Caki2 (cell line): ENCODE results near the gene ZNF366. TPM values are rescaled to one million over a fixed set of nuclear protein-coding genes. Genes with fewer than 3 reads are reported as not detected.

Experiments used
- DNase-seq: peaks from one replicate; pipeline ENCODE4 v3.0.0-alpha.2; 2015; ENCODE audit warnings: low read depth
- in situ Hi-C: cut with HindIII; loops from 2 replicates; pipeline ENCODE4 v1.10.0; 2016; ENCODE audit warnings: low sequenced_read_pairs, low pct_unique_long_range_greater_than_20kb, mixed read lengths
- total RNA-seq: library from RNA; depleted of rRNA; stranded (reverse); fragments of >200 nt; shearing (Covaris generic); gene quantifications from 2 replicates; pipeline ENCODE4 v1.2.3, GENCODE V29; 2014; ENCODE audit warnings: low replicate concordance; rRNA removed

ZNF366 gene
- total RNA-seq, 1 experiment from 2014 or later, result not detected

DNA sequence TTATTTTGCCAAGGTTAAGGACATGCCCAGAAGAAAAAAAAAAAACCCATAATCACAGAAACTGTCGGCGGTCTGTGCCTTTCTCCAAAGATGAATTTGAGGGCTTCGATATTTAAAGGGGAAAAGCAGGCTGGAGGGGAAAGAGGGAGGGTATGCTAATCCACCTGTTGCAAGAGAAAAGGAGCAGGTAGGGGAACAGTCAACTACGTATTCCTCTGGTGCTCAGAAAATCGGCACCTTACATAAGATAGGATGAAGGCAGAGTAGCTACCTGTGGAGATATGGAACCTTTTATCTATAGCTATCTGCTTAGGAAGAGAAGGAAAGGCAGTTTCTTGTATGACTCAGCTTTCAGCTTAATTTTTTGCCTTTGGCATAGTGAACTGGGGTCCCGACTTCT is 109.4 kb downstream of the ZNF366 start:
- in situ Hi-C loops, result no loop called here
- DNase-seq, result no peak

DNA sequence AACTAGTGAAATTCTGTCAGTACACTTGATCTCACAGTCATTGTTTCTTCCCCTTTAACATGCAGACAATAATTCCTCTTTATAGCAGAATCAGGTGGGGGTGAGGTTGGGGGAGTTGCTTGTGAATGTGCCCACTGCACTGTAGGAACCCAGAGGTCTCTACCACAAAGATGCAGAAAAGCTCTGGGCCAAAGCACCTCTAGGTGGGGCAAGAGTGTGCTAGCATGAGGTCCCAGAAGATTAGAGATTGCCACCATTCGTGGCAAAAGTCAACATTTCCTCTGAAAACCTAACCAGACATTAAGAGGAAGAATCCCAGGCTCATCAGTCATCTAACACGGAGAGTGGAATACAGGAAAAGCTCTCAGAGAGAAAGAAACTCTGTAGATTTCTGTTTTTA is 112.5 kb downstream of the ZNF366 start:
- no peak for DNase-seq

GRCh38 chr5:72393052-72393451 is 114.2 kb downstream of the ZNF366 start:
- no peak for DNase-seq
- in situ Hi-C loops, result no loop called here

More for the DNA sequence above, 112.5 kb downstream of the ZNF366 start:
- in situ Hi-C loops, result no loop called here

Other genes with a start within 250 kb of the ZNF366 start
- 68.3 and 76.8 TPM in 2 replicates for gene MRPS27, start 187.2 kb downstream of the ZNF366 start, total RNA-seq
- 6.3 and 9.7 TPM in 2 replicates for gene PTCD2, start 187.0 kb downstream of the ZNF366 start, total RNA-seq